Epithelial cell of esophagus (primary cell): ENCODE data around the gene CCR4.
"Not testable (repeated sequence)": the region's sequence is repeated elsewhere in the genome, so short reads cannot be mapped to it uniquely, and the experiment has no call there.

Experiments used
- DNase-seq: peaks from one replicate; pipeline ENCODE4 v3.0.0; 2010; ENCODE audit warnings: low read depth
- H3K4me3 ChIP-seq: 2 replicates; pipeline ENCODE4 v1.5.1; 2011; ENCODE audit warnings: mild to moderate bottlenecking, low read length, control low read depth
- TF ChIP-seq, protein P1 (sequence below): IDR thresholded peaks from 2 replicates; pipeline ENCODE4 v1.5.1; 2011; ENCODE audit warnings: low read depth, mild to moderate bottlenecking, low read length, control low read depth, inconsistent platforms; ENCODE audit not compliant: insufficient read depth; ENCODE audit errors: missing control alignments

CCR4 gene

DNA sequence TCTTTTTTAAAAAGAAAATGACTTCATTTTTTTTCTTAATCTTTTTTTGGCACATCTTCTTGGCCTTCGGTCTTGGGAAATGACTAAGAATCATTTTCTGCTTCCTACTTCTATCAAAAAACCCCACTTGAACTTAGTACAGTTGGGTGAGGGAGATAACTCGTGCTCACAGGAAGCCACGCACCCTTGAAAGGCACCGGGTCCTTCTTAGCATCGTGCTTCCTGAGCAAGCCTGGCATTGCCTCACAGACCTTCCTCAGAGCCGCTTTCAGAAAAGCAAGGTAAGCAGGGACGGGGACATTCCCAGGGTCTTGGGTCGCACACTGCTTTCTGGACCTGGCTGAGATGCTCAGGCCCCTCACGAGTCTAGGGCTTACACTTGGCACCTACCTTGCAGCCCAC lies at the start of gene CCR4:
Gene CCR4, plus strand, starts transcription at position 235 of the 402 bp plus-strand sequence. CDS start 1,779 bp downstream, outside the sequence.
- TF ChIP-seq, protein P1, sequence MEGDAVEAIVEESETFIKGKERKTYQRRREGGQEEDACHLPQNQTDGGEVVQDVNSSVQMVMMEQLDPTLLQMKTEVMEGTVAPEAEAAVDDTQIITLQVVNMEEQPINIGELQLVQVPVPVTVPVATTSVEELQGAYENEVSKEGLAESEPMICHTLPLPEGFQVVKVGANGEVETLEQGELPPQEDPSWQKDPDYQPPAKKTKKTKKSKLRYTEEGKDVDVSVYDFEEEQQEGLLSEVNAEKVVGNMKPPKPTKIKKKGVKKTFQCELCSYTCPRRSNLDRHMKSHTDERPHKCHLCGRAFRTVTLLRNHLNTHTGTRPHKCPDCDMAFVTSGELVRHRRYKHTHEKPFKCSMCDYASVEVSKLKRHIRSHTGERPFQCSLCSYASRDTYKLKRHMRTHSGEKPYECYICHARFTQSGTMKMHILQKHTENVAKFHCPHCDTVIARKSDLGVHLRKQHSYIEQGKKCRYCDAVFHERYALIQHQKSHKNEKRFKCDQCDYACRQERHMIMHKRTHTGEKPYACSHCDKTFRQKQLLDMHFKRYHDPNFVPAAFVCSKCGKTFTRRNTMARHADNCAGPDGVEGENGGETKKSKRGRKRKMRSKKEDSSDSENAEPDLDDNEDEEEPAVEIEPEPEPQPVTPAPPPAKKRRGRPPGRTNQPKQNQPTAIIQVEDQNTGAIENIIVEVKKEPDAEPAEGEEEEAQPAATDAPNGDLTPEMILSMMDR = no peak
- H3K4me3 ChIP-seq = no peak within 1 kb of the TSS
- DNase-seq = no peak

DNA sequence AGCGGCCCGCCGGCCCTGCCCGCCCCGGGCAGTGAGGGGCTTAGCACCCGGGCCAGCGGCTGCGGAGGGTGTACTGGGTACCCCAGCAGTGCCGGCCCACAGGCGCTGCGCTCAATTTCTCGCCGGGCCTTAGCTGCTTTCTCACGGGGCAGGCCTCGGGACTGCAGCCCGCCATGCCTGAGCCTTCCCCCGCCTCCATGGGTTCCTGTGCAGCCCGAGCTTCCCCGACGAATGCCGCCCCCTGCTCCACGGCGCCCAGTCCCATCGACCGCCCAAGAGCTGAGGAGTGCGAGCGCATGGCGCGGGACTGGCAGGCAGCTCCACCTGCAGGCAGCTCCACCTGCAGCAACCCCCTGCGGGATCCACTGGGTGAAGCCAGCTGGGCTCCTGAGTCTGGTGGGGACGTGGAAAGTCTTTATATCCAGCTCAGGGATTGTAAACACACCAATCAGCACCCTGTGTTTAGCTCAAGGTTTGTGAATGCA lies 48.5 kb upstream of the CCR4 start:
- H3K4me3 ChIP-seq = not testable (repeated sequence)
- peak; percentile 57 for DNase-seq
- TF ChIP-seq, protein P1 = peak; percentile 47

DNA sequence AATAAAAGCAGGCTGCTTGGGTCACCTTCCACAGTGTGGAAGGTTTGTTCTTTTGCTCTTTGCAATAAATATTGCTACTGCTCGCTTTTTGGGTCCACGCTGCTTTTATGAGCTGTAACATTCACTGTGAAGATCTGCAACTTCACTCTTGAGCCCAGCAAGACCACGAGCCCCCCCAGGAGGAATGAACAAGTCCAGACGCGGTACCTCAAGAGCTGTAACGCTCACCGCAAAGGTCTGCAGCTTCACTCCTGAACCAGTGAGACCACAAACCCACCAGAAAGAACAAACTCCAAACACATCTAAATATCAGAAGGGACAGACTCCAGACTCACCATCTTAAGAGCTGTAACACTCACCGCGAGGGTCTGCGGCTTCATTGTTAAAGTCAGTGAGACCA lies 47.5 kb upstream of the CCR4 start:
- no peak for DNase-seq
- H3K4me3 ChIP-seq = no peak overlapping the region
- TF ChIP-seq, protein P1 = no peak

DNA sequence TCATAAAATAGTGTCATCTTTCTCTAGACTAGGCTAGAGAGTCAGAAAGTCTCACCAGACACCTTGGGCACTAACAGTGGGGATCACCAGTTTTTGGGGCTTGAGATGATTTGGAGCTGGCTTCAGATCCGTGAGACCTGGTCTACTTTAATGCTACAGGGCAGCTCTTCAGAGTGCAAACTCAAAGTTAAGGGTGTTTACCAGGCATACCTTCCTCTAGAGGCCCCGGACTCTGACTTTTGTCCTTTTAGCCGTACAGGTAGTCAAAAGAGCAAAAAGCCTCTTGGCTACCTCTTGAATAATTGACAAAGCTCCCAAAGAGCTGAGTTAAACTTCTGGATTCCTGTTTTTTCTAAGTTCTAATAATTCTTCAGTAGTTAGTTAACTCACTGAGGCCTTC lies 41.4 kb upstream of the CCR4 start:
- no peak overlapping the region for H3K4me3 ChIP-seq
- DNase-seq = no peak
- TF ChIP-seq, protein P1 = no peak

DNA sequence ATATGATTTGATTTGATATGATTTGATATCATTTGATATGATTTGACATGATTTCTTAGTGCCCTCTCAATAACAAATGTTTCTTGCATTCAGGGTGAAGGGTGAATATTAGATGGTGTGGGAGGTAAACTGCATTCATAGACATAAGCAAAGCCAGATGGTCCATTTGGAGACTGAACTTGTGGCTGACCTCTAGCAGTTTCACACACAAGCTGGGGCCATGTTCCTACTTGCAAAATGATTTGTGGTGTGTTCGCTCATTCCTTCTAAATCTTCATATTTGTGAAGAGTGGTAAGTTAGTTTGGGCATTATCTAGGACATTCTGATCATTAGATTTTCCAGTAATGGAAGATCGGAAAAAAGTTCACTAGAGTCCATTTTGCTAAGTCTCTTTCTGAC lies 40.5 kb upstream of the CCR4 start:
- TF ChIP-seq, protein P1 = no peak
- no peak for DNase-seq
- H3K4me3 ChIP-seq = no peak overlapping the region

DNA sequence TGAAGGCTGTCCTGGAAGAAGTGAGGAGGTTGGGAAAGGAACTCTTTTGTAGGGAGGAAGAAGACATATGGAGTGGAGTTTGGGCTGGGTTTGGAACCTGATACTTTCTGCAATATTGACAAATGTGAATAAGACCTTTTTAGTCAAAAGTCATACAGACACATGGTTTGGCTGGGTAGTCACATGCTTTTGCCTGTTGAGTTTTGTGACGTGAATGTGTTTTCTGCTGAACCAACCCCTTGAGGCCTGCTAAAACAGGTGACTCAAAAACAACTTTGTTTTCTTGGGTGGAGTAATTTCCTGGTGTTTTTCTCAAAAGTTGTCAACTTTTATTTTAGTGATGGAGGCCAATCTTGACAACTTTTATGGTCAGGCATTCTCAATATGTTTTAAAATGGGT lies 39.4 kb upstream of the CCR4 start:
- DNase-seq = peak; percentile 60
- no peak overlapping the region for H3K4me3 ChIP-seq
- TF ChIP-seq, protein P1 = no peak

DNA sequence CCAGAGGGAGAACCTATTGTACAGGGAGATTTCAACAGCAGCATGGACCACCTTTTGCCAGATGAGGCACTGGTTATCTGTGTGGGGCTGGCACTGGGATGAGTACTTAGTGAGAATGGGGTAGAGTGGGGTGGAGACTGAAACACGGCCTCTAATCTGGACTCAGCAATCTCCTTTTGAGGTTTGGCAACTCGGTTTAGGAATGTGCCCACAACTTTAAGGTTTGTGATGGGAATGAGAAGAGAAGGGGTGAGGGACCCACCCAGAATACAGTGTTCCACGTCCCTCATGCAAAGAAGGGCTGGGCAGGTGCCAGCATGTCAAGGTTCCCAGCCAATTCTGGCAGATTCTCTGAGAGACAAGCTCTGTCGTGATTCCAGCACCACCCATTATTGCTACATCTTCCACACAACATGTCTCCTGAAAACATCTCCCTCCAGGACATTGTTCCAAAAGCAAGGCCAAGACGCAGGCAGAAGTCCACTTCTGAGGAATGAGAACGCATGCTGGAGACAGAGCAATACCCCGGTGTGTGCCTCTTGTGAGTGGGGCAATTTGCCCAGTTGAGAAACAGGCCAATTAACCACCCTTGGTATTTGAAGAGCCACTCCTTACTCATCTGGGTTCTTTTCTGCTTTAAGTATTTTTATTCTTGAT lies 37.5 kb upstream of the CCR4 start:
- peak; percentile 92 for DNase-seq
- TF ChIP-seq, protein P1 = no peak
- H3K4me3 ChIP-seq = no peak overlapping the region
